Measurements from ENCODE around the gene GJA3.

Gene GJA3

DNA sequence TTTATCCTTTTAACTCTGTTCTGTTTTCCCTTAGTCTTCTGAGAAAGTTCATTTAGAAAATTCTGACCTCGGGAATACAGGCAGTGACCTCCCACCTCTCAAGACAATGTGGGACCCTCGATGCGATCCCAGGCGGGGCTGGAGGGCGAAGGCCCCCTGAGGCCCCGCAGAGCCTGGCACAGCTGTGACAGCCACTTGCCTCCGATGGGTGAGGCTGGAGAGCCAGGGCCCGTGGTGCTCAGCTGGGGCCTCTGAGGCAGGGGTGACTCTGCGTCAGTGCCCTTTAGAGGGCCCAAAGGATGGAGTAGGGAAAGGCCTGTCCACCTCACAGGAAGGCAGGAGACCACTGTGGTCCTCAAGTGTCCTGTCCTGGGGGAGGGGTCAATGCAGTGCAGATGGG is 10.3 kb downstream of the GJA3 start:
- DNase-seq = no peak

DNA sequence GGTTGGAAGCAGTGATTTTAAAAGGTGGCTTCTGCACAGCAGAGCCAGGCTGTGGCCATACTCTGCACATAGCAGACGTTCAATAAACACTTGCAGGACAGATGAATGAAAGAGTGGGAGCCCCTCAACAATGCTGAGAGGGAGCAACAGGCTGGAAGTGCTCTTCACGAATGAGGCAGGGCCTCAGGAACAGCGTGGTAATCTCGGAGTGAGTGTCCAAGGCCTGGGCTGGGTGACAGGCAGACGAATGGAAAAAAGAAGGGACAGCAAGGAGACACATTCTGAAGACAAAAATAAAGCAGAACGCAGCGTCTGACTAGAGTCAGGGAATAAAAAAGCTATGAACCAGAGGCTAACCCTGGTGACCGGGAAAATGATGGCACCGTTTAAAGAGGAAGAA is 11.1 kb downstream of the GJA3 start:
- DNase-seq = no peak

DNA sequence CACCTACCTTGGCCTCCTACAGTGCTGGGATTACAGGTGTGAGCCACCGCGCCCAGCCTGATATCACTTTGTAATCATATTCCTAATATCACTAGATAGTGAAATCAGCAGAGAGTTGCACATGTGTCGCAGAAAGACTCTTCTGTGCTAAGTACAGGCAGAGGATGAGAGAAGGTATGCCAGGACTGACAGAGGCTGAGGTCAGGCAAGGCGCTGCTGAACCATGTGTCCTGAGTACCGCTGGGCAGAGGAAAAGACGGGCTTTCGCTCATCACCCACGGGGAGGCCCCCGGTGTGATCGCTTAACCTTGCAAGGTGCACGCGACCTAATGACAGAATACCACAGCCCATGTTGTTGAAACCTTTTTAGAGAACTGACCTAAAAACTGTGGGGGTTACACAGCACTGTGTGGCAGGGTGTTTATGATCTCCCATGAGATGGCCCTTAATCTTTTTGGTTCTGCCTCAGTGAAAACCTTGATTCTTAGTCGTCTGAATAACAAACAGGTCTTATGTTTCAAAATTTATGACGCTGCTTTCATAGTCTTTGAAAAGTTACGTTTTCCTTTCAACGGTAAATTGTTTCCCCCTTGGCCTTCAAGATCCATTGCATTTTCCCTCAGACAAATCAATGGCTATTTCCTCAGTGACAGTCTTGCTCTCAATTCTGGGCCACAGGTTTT is 12.2 kb downstream of the GJA3 start:
- DNase-seq = no peak

DNA sequence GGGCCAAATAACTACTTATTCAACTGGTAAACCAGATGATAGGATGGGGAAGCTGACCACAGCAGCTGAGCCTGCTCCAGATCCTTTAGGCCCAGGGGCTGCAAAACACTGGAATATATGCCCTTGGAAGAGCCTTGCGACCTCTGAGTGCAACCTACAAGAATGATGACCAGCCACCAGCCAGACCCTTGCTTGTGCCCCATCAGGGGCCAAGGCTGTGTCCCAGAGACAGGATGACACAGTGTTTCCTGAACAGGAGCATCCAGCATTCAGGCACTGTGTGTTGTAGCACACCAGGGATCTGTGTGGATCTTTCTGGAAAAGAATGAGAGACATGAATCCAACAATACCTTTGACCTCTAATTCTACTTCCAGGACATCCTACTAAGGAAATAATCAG is 14.5 kb downstream of the GJA3 start:
- no peak for DNase-seq

DNA sequence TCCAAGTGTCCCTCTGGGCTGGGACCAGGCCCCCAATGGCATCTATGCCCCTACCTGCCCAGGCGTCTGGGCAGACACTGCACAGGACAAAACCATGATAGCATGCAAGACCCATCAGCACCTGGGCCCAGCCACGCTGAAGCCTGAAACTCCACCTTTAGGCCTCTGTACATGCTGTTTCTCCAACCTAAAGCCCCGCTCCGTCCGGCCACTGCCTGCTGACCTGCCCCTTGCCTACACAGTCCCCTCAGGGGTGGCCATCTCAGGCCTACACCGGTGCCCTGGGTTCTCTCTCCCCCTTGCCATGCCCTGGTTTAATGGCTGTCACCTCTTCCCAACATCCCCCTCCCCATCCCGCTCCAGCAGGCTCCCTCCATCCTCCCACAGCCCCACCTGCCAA is 15.3 kb downstream of the GJA3 start:
- no peak for DNase-seq

DNA sequence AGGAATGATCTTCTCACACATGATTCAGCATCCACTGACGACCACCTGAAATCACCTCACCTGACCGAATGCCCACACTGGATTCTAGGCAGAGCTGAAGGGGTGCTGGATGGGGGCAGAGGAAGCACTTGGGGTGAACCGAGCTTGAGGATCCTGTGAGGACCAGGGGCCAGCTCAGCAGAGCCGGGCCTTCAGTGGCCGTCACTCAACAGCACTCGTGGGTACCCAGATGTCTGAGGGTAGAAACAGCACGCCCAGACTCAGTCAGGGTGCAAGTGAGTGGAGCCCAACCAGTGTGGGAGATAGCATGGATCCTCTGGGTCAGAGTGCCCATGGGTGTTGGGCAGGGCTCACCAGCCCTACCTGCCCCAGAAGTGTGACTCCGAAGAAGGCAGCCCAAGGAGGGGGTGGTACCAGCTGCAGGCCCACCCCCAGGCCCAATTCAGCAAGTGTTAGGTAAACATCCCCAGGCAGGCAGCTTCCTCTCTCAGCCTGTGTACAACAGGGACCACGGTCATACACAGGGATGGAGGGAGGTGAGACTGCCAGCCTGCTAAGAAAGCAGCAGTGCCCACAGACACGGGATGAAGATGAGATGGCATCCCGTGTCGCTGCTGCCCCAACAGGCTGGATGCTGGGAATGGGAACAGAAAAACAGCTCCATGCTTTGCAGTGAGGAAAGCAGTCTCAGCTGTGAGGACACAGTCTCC is 16.6 kb downstream of the GJA3 start:
- DNase-seq = no peak

DNA sequence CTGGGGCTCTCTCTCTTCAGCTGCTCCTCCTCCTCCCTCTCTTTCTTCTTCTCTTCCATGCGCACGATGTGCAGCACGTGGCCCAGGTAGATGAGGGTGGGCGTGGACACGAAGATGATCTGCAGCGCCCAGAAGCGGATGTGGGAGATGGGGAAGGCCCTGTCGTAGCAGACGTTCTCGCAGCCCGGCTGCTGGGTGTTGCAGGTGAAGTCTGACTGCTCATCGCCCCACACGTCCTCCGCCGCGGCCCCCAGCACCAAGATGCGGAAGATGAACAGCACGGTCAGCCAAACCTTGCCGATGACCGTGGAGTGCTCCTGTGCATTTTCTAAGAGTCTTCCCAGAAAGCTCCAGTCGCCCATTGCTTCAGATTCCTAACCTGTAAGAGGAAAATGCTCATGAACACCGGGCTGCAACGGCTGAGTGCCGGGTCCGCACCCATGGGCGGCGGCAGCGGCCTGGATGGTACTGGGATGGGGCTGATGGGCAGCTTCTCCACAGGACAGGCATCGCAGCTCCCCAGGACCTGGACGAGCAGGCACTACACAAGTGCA is 17.8 kb downstream of the GJA3 start:
- no peak for DNase-seq

DNA sequence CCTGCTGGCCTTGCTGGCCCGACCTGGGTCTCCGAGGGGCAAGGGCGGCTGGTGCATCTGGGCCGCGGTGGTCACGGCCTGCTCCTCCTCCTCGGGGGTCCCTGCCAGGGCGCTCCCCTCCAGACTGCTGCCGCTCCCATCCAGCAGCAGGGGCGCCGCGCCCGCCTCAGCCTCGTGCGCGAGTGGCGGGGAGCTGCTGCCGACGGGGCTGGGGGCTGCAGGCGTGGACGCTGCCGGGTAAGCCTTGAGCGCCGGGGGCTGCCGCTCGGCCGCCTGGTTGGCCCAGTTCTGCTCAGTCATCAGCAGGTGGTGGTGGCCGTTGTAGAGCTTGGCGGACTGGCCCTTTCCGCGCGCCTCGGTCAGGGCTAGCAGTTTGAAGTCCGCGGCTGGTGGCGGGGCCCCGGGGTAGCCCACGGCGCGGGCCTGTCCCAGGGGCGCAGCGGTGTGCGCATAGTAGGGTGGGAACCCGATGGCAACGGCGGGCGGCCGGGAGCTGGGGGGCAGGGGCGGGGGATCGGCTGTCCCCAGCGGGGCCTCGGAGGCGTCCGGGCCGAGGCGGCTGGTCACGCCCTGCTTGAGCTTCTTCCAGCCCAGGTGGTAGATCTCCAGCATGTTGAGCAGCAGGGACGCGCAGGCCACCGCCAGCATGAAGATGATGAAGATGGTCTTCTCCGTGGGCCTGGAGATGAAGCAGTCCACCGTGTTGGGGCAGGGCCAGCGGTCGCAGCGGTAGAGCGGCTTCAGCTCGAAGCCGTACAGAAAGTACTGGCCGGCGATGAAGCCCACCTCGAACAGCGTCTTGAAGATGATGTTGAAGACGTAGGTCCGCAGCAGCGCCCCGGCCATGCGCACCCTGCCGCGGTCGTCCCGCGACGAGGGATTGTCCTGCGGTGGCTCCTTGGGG is 18.6 kb downstream of the GJA3 start:
- DNase-seq = no peak

DNA sequence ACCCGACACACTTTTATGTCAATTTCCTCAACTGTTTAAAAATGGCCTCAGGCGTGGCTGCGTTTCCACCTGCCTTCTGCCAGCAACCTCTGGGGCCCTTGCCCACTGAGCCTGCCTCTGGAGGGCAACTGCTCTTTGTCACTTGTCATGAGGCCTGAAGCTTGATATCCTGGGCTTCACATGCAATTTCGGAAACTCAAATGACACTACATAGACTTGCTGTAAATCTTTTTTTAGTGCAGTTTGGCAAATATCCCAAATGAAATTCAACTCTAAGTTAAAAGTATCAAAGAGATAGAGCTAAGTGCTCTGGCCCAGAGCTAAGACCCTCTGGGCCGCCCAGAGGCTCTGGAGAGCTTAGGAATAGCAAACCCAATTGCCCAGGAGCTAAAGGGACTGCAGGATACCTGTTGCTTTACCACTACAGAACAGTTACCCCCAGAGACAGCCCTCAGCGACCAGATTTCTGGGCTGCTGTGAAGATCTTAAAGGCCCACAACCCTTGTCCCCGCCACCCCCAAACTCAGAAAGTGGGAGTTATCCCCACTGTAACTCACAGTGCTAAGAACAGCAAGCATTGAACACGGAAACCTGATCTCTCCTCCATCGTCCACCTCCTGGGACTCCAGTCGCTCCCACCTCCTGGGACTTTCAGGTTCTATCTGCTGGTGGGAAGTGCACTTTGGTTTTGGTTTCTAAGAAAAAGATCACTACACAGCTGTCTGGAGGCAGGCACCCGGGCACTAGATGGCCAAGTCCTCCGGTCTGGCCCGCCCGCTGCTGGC is 19.4 kb downstream of the GJA3 start:
- no peak for DNase-seq

DNA sequence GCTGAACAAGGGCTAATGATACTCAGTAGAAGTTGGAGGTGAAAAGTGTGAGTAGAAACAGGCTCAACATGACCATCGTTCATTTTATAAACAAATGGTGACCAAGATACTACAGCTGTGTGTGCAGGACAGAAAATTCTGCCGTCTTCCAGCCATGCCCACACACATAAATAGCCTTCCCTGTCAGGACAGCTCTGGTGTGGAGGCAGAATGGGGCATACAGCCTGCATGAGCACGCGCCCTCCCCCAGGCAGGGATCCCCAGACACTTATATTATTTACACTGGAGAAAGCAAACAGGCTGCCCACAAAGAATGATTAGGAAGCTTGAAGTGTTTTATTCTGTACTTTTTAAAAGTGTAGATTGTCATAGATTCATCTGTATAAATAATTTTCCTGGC is 20.4 kb downstream of the GJA3 start:
- no peak for DNase-seq

DNA sequence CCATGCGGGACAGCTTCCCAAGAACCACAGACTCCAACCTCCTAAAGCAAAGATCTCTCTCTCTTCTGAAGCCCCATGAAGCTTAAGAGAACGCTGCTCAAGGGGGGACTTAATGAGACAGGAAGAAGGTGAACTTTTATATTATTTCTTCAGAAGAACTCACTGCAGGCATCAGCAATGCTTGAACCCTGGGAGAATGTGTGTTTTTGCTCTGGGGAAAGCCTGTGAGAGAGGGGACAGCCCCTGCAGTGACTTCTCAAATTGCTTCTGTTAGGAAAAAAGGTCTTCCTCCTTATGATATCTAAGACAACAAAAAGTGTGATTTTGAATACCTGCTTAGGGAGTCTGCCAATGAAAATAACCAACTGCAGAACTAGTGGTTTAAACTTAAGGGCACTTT is 23.0 kb downstream of the GJA3 start:
- no peak for DNase-seq

DNA sequence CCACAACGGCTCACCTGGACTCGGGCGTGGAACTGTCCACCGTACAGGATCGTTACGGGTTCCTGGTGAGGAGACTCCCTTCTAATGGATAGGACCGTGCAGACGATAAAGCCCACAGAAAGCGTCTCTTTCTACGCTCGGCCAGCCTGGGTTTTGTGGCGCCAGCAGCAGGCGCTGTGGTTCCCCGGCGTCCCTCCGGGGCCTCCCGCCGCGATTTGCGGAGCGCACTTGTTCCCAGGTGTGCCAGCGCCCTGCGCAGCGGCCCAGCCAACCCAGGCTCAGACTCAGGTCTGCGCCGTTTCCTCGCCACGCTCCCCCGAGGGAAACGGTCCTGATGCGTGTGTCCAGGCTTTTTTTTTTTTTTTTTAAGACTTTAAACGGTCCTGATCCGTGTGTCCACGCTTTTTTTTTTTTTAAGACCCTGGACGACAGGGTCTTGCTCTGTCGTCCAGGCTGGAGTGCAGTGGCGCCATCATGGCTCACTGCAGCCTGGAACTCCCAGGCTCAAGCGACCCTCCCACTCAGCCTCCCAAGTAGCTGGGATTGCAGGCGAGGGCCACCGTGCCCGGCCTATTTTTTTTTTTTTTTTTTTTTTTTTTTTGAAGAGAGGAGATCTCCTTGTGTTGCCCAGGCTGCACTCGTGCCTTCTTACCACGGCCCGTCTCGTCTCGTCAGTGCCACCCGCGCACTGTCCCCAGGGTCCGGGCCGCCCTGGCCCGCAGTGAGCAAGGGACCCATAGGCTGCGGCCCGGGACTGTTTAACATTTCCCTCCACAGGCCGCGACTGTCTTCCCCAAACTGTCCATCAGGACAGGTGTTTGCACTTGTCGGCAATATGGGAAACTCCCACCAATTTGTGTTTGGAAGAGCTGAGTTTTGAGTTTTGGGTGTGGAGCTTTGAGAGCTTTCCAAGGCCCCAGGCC is 23.8 kb downstream of the GJA3 start:
- no peak for DNase-seq

DNA sequence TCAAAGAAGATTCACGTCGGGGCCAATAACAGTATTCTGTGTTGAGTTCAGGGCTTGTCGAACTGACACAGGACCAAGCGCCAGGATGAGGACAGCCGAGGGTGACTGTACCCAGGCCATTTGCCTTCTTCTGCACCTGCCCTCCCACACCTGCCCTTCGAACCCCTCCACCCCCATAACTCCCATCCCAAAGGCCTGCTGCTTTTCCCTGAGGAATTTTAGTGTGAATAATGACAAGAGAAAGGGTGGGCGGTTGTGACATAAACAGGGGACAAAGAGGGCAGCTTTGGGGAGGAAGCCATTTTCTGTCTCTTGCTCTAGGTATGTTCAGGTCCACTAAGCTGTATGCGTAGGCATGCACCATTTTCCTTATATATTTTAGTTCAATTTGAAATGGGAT is 26.1 kb downstream of the GJA3 start:
- no peak for DNase-seq

DNA sequence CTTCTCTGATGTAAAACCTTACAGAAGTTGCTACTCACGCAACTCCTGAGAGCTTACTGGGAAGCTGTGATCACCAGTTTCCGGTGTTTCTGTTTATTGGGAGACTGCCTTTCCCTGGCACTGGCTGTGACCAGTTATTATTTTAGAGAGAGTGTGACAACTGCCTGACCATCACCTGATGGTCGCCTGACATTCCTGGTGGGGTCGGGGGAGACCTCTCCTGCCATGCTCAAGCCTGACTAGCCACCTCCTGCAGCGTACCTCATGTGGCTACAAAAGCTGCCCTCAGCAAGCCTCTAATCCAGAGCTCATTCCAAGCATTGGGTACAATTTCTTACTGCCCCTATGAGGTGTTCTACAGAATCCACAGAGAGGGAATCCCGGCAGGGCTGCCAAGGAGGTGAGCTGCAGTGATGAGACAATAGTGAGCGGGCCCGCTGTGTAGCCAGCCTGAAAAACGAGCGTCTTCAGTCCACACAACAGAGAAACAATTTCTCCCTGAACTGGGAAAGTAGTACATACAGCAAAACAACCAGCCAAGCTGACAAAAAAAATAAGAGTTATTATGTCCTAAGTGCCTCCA is 28.7 kb downstream of the GJA3 start:
- no peak for DNase-seq

DNA sequence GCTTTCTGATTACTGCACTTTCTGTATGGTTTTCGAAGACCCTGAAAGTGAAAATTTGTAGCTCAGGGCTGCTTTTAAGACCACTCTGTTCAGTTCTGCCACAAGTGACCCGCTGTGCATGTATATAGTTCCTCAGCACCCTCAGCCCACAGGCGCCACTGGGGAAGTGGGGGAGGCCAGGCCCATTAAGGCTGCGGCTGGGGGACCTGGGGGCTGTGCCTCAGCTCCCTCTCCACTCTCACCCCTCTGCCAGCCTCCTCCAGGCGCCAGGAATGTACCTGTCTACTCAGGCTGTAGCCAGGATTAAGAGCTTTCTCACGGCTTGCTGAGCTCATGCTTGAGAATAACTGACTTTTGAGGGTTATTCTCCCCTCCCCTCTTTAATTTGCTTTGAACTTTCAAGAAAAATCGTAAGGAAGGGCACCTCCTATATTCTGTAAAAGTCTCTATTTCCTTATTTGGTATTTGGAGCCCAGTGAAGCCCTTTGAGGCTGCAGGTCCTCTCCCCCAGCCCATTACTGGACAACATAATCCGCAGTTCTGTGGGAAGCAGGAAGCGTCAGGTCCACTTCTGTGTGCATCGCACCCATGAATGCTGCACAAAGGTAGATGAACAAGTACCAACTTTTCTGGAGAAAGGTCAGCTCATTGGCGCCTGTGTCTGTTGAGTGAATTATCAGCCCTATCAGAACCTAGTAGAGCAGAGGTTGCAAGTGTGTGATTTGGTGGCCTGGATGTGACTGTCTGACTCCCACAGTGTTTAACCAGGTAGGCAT is 29.6 kb downstream of the GJA3 start:
- DNase-seq = no peak

DNA sequence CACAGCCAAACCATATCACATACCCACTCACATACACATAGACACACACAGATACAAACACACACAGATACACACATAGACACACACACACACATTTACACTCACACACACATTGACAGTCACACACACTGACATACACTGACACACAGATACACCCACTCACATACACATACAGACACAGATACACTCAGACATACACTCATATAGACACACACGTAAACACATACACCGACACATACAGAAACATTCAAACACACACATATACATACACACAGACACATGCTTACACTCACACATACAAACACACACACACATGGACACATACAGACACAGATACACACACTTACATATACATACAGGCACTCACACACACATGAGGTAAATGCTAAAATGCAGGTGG is 30.2 kb downstream of the GJA3 start:
- DNase-seq = no peak

DNA sequence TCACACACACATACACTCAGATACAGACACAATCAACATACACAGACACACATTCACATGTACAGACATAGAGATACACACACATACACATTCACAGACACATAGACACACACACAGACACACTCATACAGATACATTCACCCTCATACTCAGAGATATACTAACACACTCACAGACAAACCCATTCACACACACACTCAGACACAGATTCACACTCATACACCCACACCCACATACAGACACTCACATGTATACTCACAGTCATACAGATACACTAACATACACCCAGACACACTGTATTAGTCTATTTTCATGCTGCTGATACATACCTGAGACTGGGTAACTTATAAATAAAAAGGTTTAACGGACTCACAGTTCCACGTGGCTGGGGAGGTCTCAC is 30.8 kb downstream of the GJA3 start:
- no peak for DNase-seq

DNA sequence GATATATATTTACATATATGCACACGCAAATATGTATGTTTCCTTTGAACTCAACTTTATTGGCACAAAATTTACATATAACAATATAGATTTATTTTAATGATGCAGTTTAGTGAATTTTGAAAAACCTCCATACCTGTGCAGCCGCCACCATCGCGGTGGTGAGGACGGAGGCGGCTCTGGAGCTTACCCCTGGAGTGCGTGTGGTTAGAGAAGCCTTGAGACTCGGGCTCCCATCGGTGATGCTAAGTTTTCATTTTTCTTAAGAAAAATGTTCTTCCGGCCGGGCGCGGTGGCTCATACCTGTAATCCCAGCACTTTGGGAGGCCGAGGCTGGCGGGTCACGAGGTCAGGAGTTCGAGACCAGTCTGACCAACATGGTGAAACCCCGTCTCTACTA is 31.8 kb downstream of the GJA3 start:
- no peak for DNase-seq

DNA sequence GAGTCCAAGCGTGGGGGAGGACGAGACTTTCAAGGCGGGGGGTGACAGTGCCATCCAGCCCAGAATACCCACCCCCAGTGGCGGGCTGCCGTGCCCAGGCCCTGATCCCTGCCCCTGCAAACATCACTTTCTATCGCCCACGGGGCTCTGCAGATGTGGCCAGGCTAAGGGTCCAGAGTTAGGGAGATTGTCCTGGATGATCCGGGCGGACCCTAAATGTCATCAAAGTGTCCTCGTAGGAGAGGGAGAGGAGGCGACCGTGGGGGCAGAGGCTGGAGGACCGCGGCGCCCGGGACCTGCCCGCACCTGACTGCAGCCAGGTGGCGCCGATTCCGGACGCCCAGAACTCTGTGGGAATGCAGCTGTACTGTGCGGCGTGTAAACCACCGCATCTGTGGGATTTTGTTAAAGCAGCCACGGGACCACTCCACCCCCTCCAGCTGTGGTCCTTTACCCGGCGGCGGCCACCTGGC is 32.4 kb downstream of the GJA3 start:
- no peak for DNase-seq
